Measurements from ENCODE around the gene FOXN3. TPM values are rescaled to one million over a fixed set of nuclear protein-coding genes. Genes with fewer than 3 reads are reported as not detected.
A peak's percentile ranks its signal among the peaks of the same experiment; 100 is the strongest.

The FOXN3 gene
- total and polyA plus RNA-seq, 8 donors, result 8.8 to 58.0 (median 31.7) TPM

- no peak overlapping the region for H3K4me3 ChIP-seq
- ATAC-seq, result no peak
- no peak for FAIRE-seq
- intact Hi-C loops (cut with DNase I), result no loop called here
- no peak for TF ChIP-seq CTCF (IDR thresholded peaks at IDR 0.05)
- H3K27me3 ChIP-seq, result no peaks in the 10 kb centered on the region
- H3K4me1 ChIP-seq, result peaks cover 0 to 20% (median 8%) of the 10 kb centered on the region in 3 donors
- WGBS, 2 donors, result 86 to 89% methylated on average over 13 of the region's 13 CpGs
- H3K36me3 ChIP-seq, result no peaks in the 10 kb centered on the region
- no peak overlapping the region for H3K27ac ChIP-seq
- no peak for DNase-seq
- H3K9me3 ChIP-seq, result no peaks in the 10 kb centered on the region
These were observed 124.3 kb downstream of the FOXN3 start for GRCh38 chr14:89292579-89293313.

GRCh38 chr14:89291351-89291940, 125.6 kb downstream of the FOXN3 start:
- no peak overlapping the region for H3K4me3 ChIP-seq
- TF ChIP-seq CTCF (IDR thresholded peaks at IDR 0.05), result no peak
- FAIRE-seq, result no peak
- ATAC-seq, result no peak
- H3K27me3 ChIP-seq, result no peaks in the 10 kb centered on the region
- H3K9me3 ChIP-seq, result no peaks in the 10 kb centered on the region
- no peak for DNase-seq
- peaks cover 0 to 20% (median 8%) of the 10 kb centered on the region in 3 donors for H3K4me1 ChIP-seq
- H3K36me3 ChIP-seq, result no peaks in the 10 kb centered on the region
- whole genome bisulfite sequencing, 2 donors, result 88 to 93% methylated on average over 9 of the region's 9 CpGs
- intact Hi-C loops (cut with DNase I), result no loop called here
- no peak overlapping the region for H3K27ac ChIP-seq

DNA sequence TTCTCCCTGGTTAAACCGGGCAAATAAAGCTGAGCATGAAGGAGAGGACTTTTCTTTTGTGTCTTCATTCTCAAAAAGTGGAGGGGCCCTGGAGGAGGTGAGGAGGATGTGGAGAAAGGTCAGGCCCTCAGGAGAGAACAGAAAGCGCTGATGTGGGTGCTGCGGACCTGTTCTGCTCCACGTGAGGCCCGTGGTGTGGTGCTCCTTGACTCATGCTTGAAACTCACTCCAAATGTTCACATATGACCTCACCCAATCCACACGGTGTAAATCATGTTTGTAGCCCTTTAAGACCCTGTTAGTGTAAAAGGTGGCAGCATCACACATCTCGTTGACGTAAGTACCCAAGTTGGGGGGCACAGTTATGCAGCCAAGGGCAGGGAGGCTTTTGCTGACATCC, 126.2 kb downstream of the FOXN3 start:
- Histone ChIP-seq H3K4me3 (no peak overlapping the region), H3K36me3 (no peaks in the 10 kb centered on the region), H3K9me3 (no peaks in the 10 kb centered on the region), H3K27ac (no peak overlapping the region), H3K4me1 (peaks cover 0 to 20% (median 8%) of the 10 kb centered on the region in 3 donors), H3K27me3 (no peaks in the 10 kb centered on the region)
- FAIRE-seq (no peak), DNase-seq (no peak), ATAC-seq (no peak)
- intact Hi-C loops (cut with DNase I), result no loop called here
- TF ChIP-seq CTCF (IDR thresholded peaks at IDR 0.05), result no peak
- WGBS, 2 donors, result 92 to 95% methylated on average over 8 of the region's 8 CpGs

- Histone ChIP-seq H3K27me3 (no peaks in the 10 kb centered on the region), H3K36me3 (no peaks in the 10 kb centered on the region), H3K9me3 (no peaks in the 10 kb centered on the region), H3K27ac (no peak overlapping the region), H3K4me1 (peaks cover 7 to 15% (median 8%) of the 10 kb centered on the region in 3 donors), H3K4me3 (no peak overlapping the region)
- DNase-seq, result no peak
- WGBS, 2 donors, result 40 to 48% methylated on average over 5 of the region's 5 CpGs
- no peak for FAIRE-seq
- TF ChIP-seq CTCF (IDR thresholded peaks at IDR 0.05), result no peak
- ATAC-seq, result no peak
- intact Hi-C loops (cut with DNase I), result no loop called here
These were observed 127.6 kb downstream of the FOXN3 start for GRCh38 chr14:89289477-89289876.

GRCh38 chr14:89288114-89288513, 128.9 kb downstream of the FOXN3 start:
- no peak for TF ChIP-seq CTCF (IDR thresholded peaks at IDR 0.05)
- 47 to 49% methylated on average over 3 of the region's 3 CpGs for WGBS, 2 donors
- peaks cover 0 to 8% (median 7%) of the 10 kb centered on the region in 3 donors for H3K4me1 ChIP-seq
- H3K9me3 ChIP-seq, result no peaks in the 10 kb centered on the region
- H3K36me3 ChIP-seq, result no peaks in the 10 kb centered on the region
- ATAC-seq, result peak; percentile 56 to 82 (median 78)
- no peak overlapping the region for H3K27ac ChIP-seq
- DNase-seq, result peak in 2 of 6 donors; percentile 38 to 74
- no peaks in the 10 kb centered on the region for H3K27me3 ChIP-seq
- intact Hi-C loops (cut with DNase I), result no loop called here
- FAIRE-seq, result no peak
- H3K4me3 ChIP-seq, result no peak overlapping the region

Data from pancreas (tissue), 10 donors.